Neuronal stem cell (in vitro differentiated cells): ENCODE measurements around the gene RPL38.

ENCODE experiments used
- DNase-seq: peaks from one replicate; pipeline ENCODE4 v3.0.0-alpha.2; 2013; ENCODE audit warnings: low spot score
- H2AFZ ChIP-seq: one replicate; pipeline ENCODE4 v1.6.1; 2013; ENCODE audit warnings: mild to moderate bottlenecking, low read length, inconsistent platforms
- H2AK5ac ChIP-seq: 2 replicates; pipeline ENCODE4 v1.6.1; 2013; ENCODE audit warnings: low read depth, mild to moderate bottlenecking, inconsistent platforms, low read length, moderate library complexity, mixed read lengths
- H2BK120ac ChIP-seq: 2 replicates; pipeline ENCODE4 v1.6.1; 2013; ENCODE audit warnings: low read depth, mild to moderate bottlenecking, inconsistent platforms, low read length, moderate library complexity, mixed read lengths
- H2BK12ac ChIP-seq: one replicate; pipeline ENCODE4 v1.6.1; 2013; ENCODE audit warnings: low read length, inconsistent platforms
- H2BK15ac ChIP-seq: 2 replicates; pipeline ENCODE4 v1.6.1; 2013; ENCODE audit warnings: mild to moderate bottlenecking, low read length, inconsistent platforms, mixed read lengths
- H2BK5ac ChIP-seq: one replicate; pipeline ENCODE4 v1.6.1; 2013; ENCODE audit warnings: inconsistent platforms, mild to moderate bottlenecking, low read length, moderate library complexity
- H3K14ac ChIP-seq: one replicate; pipeline ENCODE4 v1.6.1; 2013; ENCODE audit warnings: low read length, inconsistent platforms
- H3K18ac ChIP-seq: 2 replicates; pipeline ENCODE4 v1.6.1; 2013; ENCODE audit warnings: low read length, inconsistent platforms
- H3K23ac ChIP-seq: 2 replicates; pipeline ENCODE4 v1.6.1; 2013; ENCODE audit warnings: low read depth, mild to moderate bottlenecking, mixed read lengths, low read length, inconsistent platforms; ENCODE audit not compliant: poor library complexity
- H3K27ac ChIP-seq: replicated peaks from 3 replicates; pipeline ENCODE4 v1.5.1; 2013; ENCODE audit warnings: low read length, inconsistent platforms
- H3K27me3 ChIP-seq, 3 experiments: 2 replicates each; pipeline ENCODE4 v1.6.1; 2013; ENCODE audit warnings: low read length in 3 of 3, mild to moderate bottlenecking in 2 of 3, inconsistent platforms in 1 of 3, low read depth in 1 of 3, mixed read lengths in 1 of 3, moderate library complexity in 1 of 3; ENCODE audit not compliant: control insufficient read depth in 3 of 3, insufficient read depth in 3 of 3
- H3K36me3 ChIP-seq, 2 donors: replicated peaks in 1 of 2; 2 replicates each; pipeline ENCODE4 v1.6.1; 2013; ENCODE audit warnings: low read length in 2 of 2; ENCODE audit not compliant: control insufficient read depth in 2 of 2, insufficient read depth in 2 of 2
- H3K4ac ChIP-seq: 2 replicates; pipeline ENCODE4 v1.6.1; 2013; ENCODE audit warnings: inconsistent platforms, mild to moderate bottlenecking, low read length, moderate library complexity
- H3K4me1 ChIP-seq, 2 donors: 1 replicate in 1 of 2; 2 replicates in 1 of 2; pipeline ENCODE4 v1.6.1; 2013; ENCODE audit warnings: low read length in 2 of 2, low read depth in 1 of 2; ENCODE audit not compliant: control insufficient read depth in 2 of 2, insufficient read depth in 1 of 2
- H3K4me2 ChIP-seq: one replicate; pipeline ENCODE4 v1.6.1; 2013; ENCODE audit warnings: mild to moderate bottlenecking, low read length, inconsistent platforms; ENCODE audit not compliant: insufficient read depth, poor library complexity, severe bottlenecking
- H3K4me3 ChIP-seq, 2 donors: 2 replicates each; pipeline ENCODE4 v1.5.1; 2013; ENCODE audit warnings: low read length in 2 of 2, mild to moderate bottlenecking in 2 of 2, inconsistent platforms in 1 of 2, moderate library complexity in 1 of 2
- H3K79me1 ChIP-seq: one replicate; pipeline ENCODE4 v1.6.1; 2013; ENCODE audit warnings: low read depth, mild to moderate bottlenecking, inconsistent platforms, low read length, moderate library complexity
- H3K9ac ChIP-seq: one replicate; pipeline ENCODE4 v1.6.1; 2013; ENCODE audit warnings: mild to moderate bottlenecking, low read depth, low read length, inconsistent platforms; ENCODE audit not compliant: poor library complexity
- H3K9me3 ChIP-seq, 2 donors: replicated peaks in 1 of 2; 2 replicates each; pipeline versions ENCODE3 to v1.6.1; 2013; ENCODE audit warnings: low read length in 2 of 2, mild to moderate bottlenecking in 2 of 2, inconsistent platforms in 1 of 2, low read depth in 1 of 2, mixed read lengths in 1 of 2, moderate library complexity in 1 of 2; ENCODE audit not compliant: control insufficient read depth in 2 of 2, insufficient read depth in 1 of 2
- H4K8ac ChIP-seq: one replicate; pipeline ENCODE4 v1.6.1; 2013; ENCODE audit warnings: low read depth, mild to moderate bottlenecking, inconsistent platforms, low read length, moderate library complexity
- H4K91ac ChIP-seq: one replicate; pipeline ENCODE4 v1.6.1; 2013; ENCODE audit warnings: low read length, low read depth, mild to moderate bottlenecking, inconsistent platforms; ENCODE audit not compliant: poor library complexity
- whole genome bisulfite sequencing, 2 donors: extraction: QIAGEN DNeasy Blood & Tissue Kit; methylation state at CpG; one replicate each; pipeline ENCODE4 v1.1.7; 2013; ENCODE audit warnings: missing lambda C conversion rate in 2 of 2, mixed read lengths in 1 of 2; ENCODE audit not compliant: insufficient read length in 2 of 2, insufficient replicate concordance in 1 of 2; ENCODE audit errors: extremely low coverage in 2 of 2; 5-methylcytosine and 5-hydroxymethylcytosine counted together

Gene RPL38

GRCh38 chr17:74170924-74171323, 32.6 kb upstream of the RPL38 start:
- no peak for DNase-seq
- no peak overlapping the region for H2BK12ac ChIP-seq
- no peak overlapping the region for H3K23ac ChIP-seq
- H2AK5ac ChIP-seq, result no peak overlapping the region
- no peak overlapping the region for H2BK15ac ChIP-seq
- H4K91ac ChIP-seq, result no peak overlapping the region
- H3K4me2 ChIP-seq, result no peak overlapping the region
- no peak overlapping the region for H3K18ac ChIP-seq
- H3K4me1 ChIP-seq, result no peaks in the 10 kb centered on the region
- no CpG with 5 or more reads among the region's 1 CpG for WGBS, 2 donors
- no peak overlapping the region for H3K14ac ChIP-seq
- H3K27ac ChIP-seq, result no peak overlapping the region
- no peak overlapping the region for H3K9ac ChIP-seq
- H2BK5ac ChIP-seq, result no peak overlapping the region
- H3K79me1 ChIP-seq, result no peaks in the 10 kb centered on the region
- H3K4ac ChIP-seq, result no peak overlapping the region
- H3K27me3 ChIP-seq, result peaks cover 0 to 7% (median 0%) of the 10 kb centered on the region in 3 experiments
- no peak overlapping the region for H2BK120ac ChIP-seq
- no peaks in the 10 kb centered on the region for H3K36me3 ChIP-seq
- H3K4me3 ChIP-seq, result no peak overlapping the region
- H2AFZ ChIP-seq, result no peak overlapping the region
- no peaks in the 10 kb centered on the region for H3K9me3 ChIP-seq
- H4K8ac ChIP-seq, result no peak overlapping the region

GRCh38 chr17:74172700-74173099, 30.8 kb upstream of the RPL38 start:
- H3K27me3 ChIP-seq, result peaks cover 0 to 11% (median 0%) of the 10 kb centered on the region in 3 experiments

DNA sequence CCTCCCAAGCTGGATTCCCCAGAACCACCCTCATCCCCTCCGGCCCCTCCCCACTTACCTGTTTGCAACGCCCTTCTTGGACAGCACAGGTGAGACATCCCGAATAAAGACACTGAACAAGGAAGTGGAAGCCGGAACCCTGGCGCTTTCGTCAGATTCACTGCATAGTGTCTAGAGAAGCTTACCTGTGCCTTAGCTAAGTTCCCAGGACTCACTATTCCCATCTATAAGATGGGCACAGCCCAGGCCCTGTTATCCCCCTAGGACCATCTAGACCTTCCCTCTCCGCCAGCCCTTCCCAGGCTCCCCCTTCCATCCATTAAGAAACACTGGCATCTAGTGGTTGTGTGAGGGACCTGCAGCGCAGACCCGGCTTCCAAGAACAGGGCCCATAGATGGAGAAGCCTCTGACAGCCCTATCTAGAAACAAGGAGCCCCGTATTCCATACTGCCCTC, 26.9 kb upstream of the RPL38 start:
- Histone ChIP-seq H2BK15ac (no peak overlapping the region), H3K9ac (no peak overlapping the region), H3K36me3 (no peaks in the 10 kb centered on the region), H2AK5ac (no peak overlapping the region), H3K18ac (no peak overlapping the region), H2BK5ac (no peak overlapping the region), H3K9me3 (no peaks in the 10 kb centered on the region), H2AFZ (no peak overlapping the region), H4K91ac (no peak overlapping the region), H3K14ac (no peak overlapping the region), H3K4ac (no peak overlapping the region), H3K27me3 (peaks cover 0 to 45% (median 0%) of the 10 kb centered on the region in 3 experiments), H4K8ac (no peak overlapping the region), H3K23ac (no peak overlapping the region), H3K4me2 (no peak overlapping the region), H2BK12ac (no peak overlapping the region), H3K4me3 (no peak overlapping the region), H3K79me1 (no peaks in the 10 kb centered on the region), H2BK120ac (no peak overlapping the region), H3K27ac (no peak overlapping the region), H3K4me1 (peaks cover 0 to 9% of the 10 kb centered on the region in 2 donors)
- peak; percentile 63 for DNase-seq
- no CpG with 5 or more reads among the region's 10 CpGs for WGBS, 2 donors

More at GRCh38 chr17:74172700-74173099, 30.8 kb upstream of the RPL38 start:
- no peak overlapping the region for H4K8ac ChIP-seq
- H2AFZ ChIP-seq, result no peak overlapping the region
- no peaks in the 10 kb centered on the region for H3K9me3 ChIP-seq
- no peak overlapping the region for H2BK5ac ChIP-seq
- H3K4me2 ChIP-seq, result no peak overlapping the region
- H4K91ac ChIP-seq, result no peak overlapping the region
- no peak overlapping the region for H2BK120ac ChIP-seq
- no peak overlapping the region for H3K4me3 ChIP-seq
- H3K9ac ChIP-seq, result no peak overlapping the region
- H3K23ac ChIP-seq, result no peak overlapping the region
- no peak overlapping the region for H3K18ac ChIP-seq
- H3K79me1 ChIP-seq, result no peaks in the 10 kb centered on the region
- H3K4ac ChIP-seq, result no peak overlapping the region
- no peaks in the 10 kb centered on the region for H3K4me1 ChIP-seq
- no peak overlapping the region for H3K14ac ChIP-seq
- no peak overlapping the region for H2AK5ac ChIP-seq
- no CpG with 5 or more reads among the region's 3 CpGs for WGBS, 2 donors
- no peak for DNase-seq
- H2BK15ac ChIP-seq, result no peak overlapping the region
- no peak overlapping the region for H3K27ac ChIP-seq
- H3K36me3 ChIP-seq, result no peaks in the 10 kb centered on the region
- no peak overlapping the region for H2BK12ac ChIP-seq

DNA sequence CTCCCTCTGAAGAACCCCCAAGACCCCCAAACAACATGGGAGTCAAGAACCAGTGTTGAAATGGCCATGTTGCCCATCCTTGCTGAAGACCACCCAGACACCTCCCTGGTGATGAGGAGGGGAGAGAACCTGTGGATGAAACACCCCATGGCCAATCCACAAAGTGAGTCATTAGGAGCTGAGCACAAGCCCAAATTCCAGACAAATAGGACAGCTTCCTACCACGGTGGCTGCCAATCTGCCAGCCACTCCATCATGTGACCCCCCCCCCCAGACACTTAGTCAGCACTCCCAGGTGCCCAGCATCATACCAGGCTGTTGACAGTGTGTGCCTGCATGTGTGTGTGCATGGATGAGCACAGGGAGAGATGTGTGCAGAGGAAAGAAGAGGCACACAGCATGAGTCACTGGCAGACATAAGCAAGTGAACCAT, 26.4 kb upstream of the RPL38 start:
- Histone ChIP-seq H2AK5ac (no peak overlapping the region), H3K27ac (no peak overlapping the region), H3K4ac (no peak overlapping the region), H3K18ac (no peak overlapping the region), H3K9me3 (no peaks in the 10 kb centered on the region), H3K9ac (no peak overlapping the region), H2AFZ (no peak overlapping the region), H3K27me3 (peaks cover 0 to 47% (median 0%) of the 10 kb centered on the region in 3 experiments), H3K14ac (no peak overlapping the region), H3K4me1 (peaks cover 0 to 9% of the 10 kb centered on the region in 2 donors), H2BK15ac (no peak overlapping the region), H3K36me3 (no peaks in the 10 kb centered on the region), H2BK12ac (no peak overlapping the region), H4K91ac (no peak overlapping the region), H3K79me1 (no peaks in the 10 kb centered on the region), H4K8ac (no peak overlapping the region), H3K23ac (no peak overlapping the region), H3K4me2 (no peak overlapping the region), H3K4me3 (no peak overlapping the region), H2BK120ac (no peak overlapping the region), H2BK5ac (no peak overlapping the region)
- WGBS, 2 donors, result no CpG with 5 or more reads among the region's 1 CpG
- DNase-seq, result no peak
